H9 (cell line): Measurements from ENCODE around the gene PPM1G. TPM values are rescaled to one million over a fixed set of nuclear protein-coding genes. Genes with fewer than 3 reads are reported as not detected.

ENCODE experiments used
- DNase-seq: peaks from one replicate; pipeline ENCODE4 v3.0.0-alpha.2; 2017
- H2AFZ ChIP-seq: one replicate; pipeline ENCODE4 v1.6.1; 2013; ENCODE audit warnings: mild to moderate bottlenecking, low read length, control low read depth, moderate library complexity
- H2AK5ac ChIP-seq: 2 replicates; pipeline ENCODE4 v1.6.1; 2013; ENCODE audit warnings: low read length, control low read depth, mixed read lengths; ENCODE audit not compliant: insufficient read length
- H2BK120ac ChIP-seq: one replicate; pipeline ENCODE4 v1.6.1; 2013; ENCODE audit warnings: low read depth, mild to moderate bottlenecking, low read length, control low read depth, inconsistent platforms; ENCODE audit not compliant: poor library complexity, severe bottlenecking
- H2BK12ac ChIP-seq: 2 replicates; pipeline ENCODE4 v1.6.1; 2013; ENCODE audit warnings: low read length, control low read depth, mixed read lengths, low read depth; ENCODE audit not compliant: insufficient read length
- H2BK15ac ChIP-seq: 2 replicates; pipeline ENCODE4 v1.6.1; 2013; ENCODE audit warnings: low read depth, low read length, control low read depth
- H2BK20ac ChIP-seq: one replicate; pipeline ENCODE4 v1.6.1; 2013; ENCODE audit warnings: low read depth, mild to moderate bottlenecking, low read length, control low read depth, inconsistent platforms; ENCODE audit not compliant: poor library complexity, severe bottlenecking
- H2BK5ac ChIP-seq: 2 replicates; pipeline ENCODE4 v1.6.1; 2013; ENCODE audit warnings: low read length, control low read depth, mixed read lengths; ENCODE audit not compliant: insufficient read length
- H3K14ac ChIP-seq: 2 replicates; pipeline ENCODE4 v1.6.1; 2013; ENCODE audit warnings: low read length, control low read depth; ENCODE audit not compliant: insufficient read depth
- H3K18ac ChIP-seq: 2 replicates; pipeline ENCODE4 v1.6.1; 2013; ENCODE audit warnings: low read depth, mild to moderate bottlenecking, mixed read lengths, low read length, control low read depth; ENCODE audit not compliant: insufficient read length
- H3K23ac ChIP-seq: 2 replicates; pipeline ENCODE4 v1.6.1; 2013; ENCODE audit warnings: low read length, control low read depth, mixed read lengths, low read depth; ENCODE audit not compliant: insufficient read length
- H3K23me2 ChIP-seq: 2 replicates; pipeline ENCODE4 v1.6.1; 2013; ENCODE audit warnings: low read depth, mild to moderate bottlenecking, mixed read lengths, low read length, control low read depth; ENCODE audit not compliant: insufficient read length, poor library complexity, severe bottlenecking
- H3K27ac ChIP-seq: 2 replicates; pipeline ENCODE4 v1.5.1; 2013; ENCODE audit warnings: low read length, control low read depth, mixed read lengths, low read depth; ENCODE audit not compliant: insufficient read length
- H3K27me3 ChIP-seq: 2 replicates; pipeline ENCODE4 v1.6.1; 2013; ENCODE audit warnings: low read length, control low read depth, inconsistent platforms; ENCODE audit not compliant: insufficient read depth
- H3K4ac ChIP-seq: 2 replicates; pipeline ENCODE4 v1.6.1; 2013; ENCODE audit warnings: low read depth, mild to moderate bottlenecking, control low read depth, inconsistent platforms, low read length, moderate library complexity
- H3K4me1 ChIP-seq: 2 replicates; pipeline ENCODE4 v1.6.1; 2013; ENCODE audit warnings: low read length, control low read depth, inconsistent platforms; ENCODE audit not compliant: insufficient read depth
- H3K4me2 ChIP-seq: 2 replicates; pipeline ENCODE4 v1.6.1; 2013; ENCODE audit warnings: low read length, control low read depth, mixed read lengths; ENCODE audit not compliant: insufficient read length, insufficient read depth
- H3K56ac ChIP-seq: 2 replicates; pipeline ENCODE4 v1.6.1; 2013; ENCODE audit warnings: low read depth, mild to moderate bottlenecking, mixed read lengths, low read length, control low read depth; ENCODE audit not compliant: insufficient read length
- H3K79me1 ChIP-seq: 2 replicates; pipeline ENCODE4 v1.6.1; 2013; ENCODE audit warnings: low read depth, mild to moderate bottlenecking, moderate library complexity, low read length, control low read depth, inconsistent platforms; ENCODE audit not compliant: insufficient read depth, poor library complexity, severe bottlenecking
- H3K79me2 ChIP-seq: 2 replicates; pipeline ENCODE4 v1.6.1; 2013; ENCODE audit warnings: low read length, control low read depth, inconsistent platforms; ENCODE audit not compliant: insufficient read depth
- H3K9ac ChIP-seq: 2 replicates; pipeline ENCODE4 v1.6.1; 2013; ENCODE audit warnings: low read length, control low read depth, mixed read lengths; ENCODE audit not compliant: insufficient read length; ENCODE audit errors: extremely low read depth
- H3K9me3 ChIP-seq: one replicate; pipeline ENCODE4 v1.6.1; 2013; ENCODE audit warnings: low read depth, low read length, inconsistent platforms; ENCODE audit not compliant: control insufficient read depth
- H3T11ph ChIP-seq: one replicate; pipeline ENCODE4 v1.6.1; 2013; ENCODE audit warnings: mild to moderate bottlenecking, low read length, control low read depth, inconsistent platforms
- H4K20me1 ChIP-seq: one replicate; pipeline ENCODE4 v1.6.1; 2013; ENCODE audit not compliant: control insufficient read depth, insufficient read length, insufficient read depth
- H4K5ac ChIP-seq: 2 replicates; pipeline ENCODE4 v1.6.1; 2013; ENCODE audit warnings: low read depth, mild to moderate bottlenecking, mixed read lengths, low read length, control low read depth; ENCODE audit not compliant: insufficient read length
- H4K8ac ChIP-seq: replicated peaks from 2 replicates; pipeline ENCODE4 v1.6.1; 2013; ENCODE audit warnings: low read length, control low read depth, mixed read lengths, low read depth; ENCODE audit not compliant: insufficient read length
- H4K91ac ChIP-seq: 2 replicates; pipeline ENCODE4 v1.6.1; 2013; ENCODE audit warnings: low read depth, mild to moderate bottlenecking, moderate library complexity, mixed read lengths, low read length, control low read depth; ENCODE audit not compliant: insufficient read length
- H3K27ac Mint-ChIP-seq, 3 experiments: 2 replicates in 2 of 3; 3 replicates in 1 of 3; pipeline ENCODE4 v1.8.0; 2020 to 2021; ENCODE audit warnings: mixed read lengths in 3 of 3, mild to moderate bottlenecking in 1 of 3, moderate library complexity in 1 of 3
- H3K27me3 Mint-ChIP-seq: 2 replicates; pipeline ENCODE4 v1.8.0; 2021; ENCODE audit warnings: low read depth, mild to moderate bottlenecking, moderate library complexity, mixed read lengths
- H3K36me3 Mint-ChIP-seq, 3 experiments: 2 replicates in 2 of 3; 3 replicates in 1 of 3; pipeline ENCODE4 v1.8.0; 2020 to 2021; ENCODE audit warnings: low read depth in 3 of 3, mixed read lengths in 3 of 3; ENCODE audit not compliant: insufficient read depth in 1 of 3
- H3K4me1 Mint-ChIP-seq, 2 experiments: 2 replicates each; pipeline ENCODE4 v1.8.0; 2020; ENCODE audit warnings: mixed read lengths in 2 of 2
- H3K4me3 Mint-ChIP-seq, 2 experiments: 2 replicates in 1 of 2; 3 replicates in 1 of 2; pipeline ENCODE4 v1.8.0; 2020 to 2021; ENCODE audit warnings: mild to moderate bottlenecking in 2 of 2, mixed read lengths in 2 of 2, moderate library complexity in 1 of 2
- H3K9me3 Mint-ChIP-seq, 2 experiments: 2 replicates in 1 of 2; 3 replicates in 1 of 2; pipeline ENCODE4 v1.8.0; 2020; ENCODE audit warnings: mild to moderate bottlenecking in 2 of 2, mixed read lengths in 2 of 2, moderate library complexity in 1 of 2
- WGBS: extraction: QIAGEN DNeasy Blood & Tissue Kit; methylation state at CpG from one replicate; pipeline ENCODE4 v1.1.7; 2013; ENCODE audit warnings: missing lambda C conversion rate, low lambda C conversion rate, mixed read lengths; ENCODE audit not compliant: insufficient read length; ENCODE audit errors: extremely low coverage; 5-methylcytosine and 5-hydroxymethylcytosine counted together
- total RNA-seq: library from RNA; stranded (reverse); gene quantifications from 2 replicates; pipeline ENCODE4 v1.2.1, GENCODE V29; 2021
- TF ChIP-seq, protein P1 (sequence below): fragments of 200-600 bp; sonication (generic); conservative IDR thresholded peaks from 3 replicates; pipeline ENCODE4 v1.8.0; 2021; ENCODE audit warnings: antibody characterized with exemption, mild to moderate bottlenecking

The PPM1G gene
- total RNA-seq, 1 experiment from 2014 or later: 146 TPM

DNA sequence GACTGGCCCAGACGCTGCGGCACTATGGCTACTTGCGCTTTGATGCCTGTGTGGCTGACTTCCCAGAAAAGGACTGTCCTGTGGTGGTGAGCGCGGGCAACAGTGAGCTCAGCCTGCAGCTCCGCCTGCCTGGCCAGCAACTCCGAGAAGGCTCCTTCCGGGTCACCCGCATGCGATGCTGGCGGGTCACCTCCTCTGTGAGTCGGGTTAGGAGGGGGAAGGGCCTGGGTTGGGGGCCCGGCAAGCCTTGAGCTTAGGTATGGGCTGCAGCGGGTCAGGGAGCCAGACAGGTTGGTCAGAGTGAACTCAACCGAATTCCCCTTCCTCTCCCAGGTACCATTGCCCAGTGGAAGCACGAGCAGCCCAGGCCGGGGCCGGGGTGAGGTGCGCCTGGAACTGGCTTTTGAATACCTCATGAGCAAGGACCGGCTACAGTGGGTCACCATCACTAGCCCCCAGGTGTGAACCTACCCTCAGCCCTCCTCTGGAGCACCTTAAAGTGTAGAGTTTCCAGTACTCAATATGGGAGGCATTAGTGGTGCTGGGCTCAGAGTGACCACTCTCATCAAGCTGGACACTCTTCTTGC, 33.8 kb downstream of the PPM1G start:
- H3K4me2 ChIP-seq: no peak overlapping the region
- peaks cover 3% of the 10 kb centered on the region; the same call in 1 of the 2 replicates for H3K4me1 ChIP-seq
- no peak overlapping the region for H4K8ac ChIP-seq
- H3K27me3 ChIP-seq: no peaks in the 10 kb centered on the region
- no CpG with 5 or more reads among the region's 20 CpGs for WGBS
- Mint-ChIP-seq H3K4me1 (peaks cover 22 to 23% of the 10 kb centered on the region in 2 experiments), H3K4me3 (no peak overlapping the region), H3K27ac (no peak overlapping the region; a peak in 1 of 7 replicates), H3K36me3 (peaks cover 41 to 75% (median 68%) of the 10 kb centered on the region in 3 experiments; a peak in 6 of 7 replicates), H3K9me3 (no peaks in the 10 kb centered on the region), H3K27me3 (no peaks in the 10 kb centered on the region)
- no peaks in the 10 kb centered on the region for H3K9me3 ChIP-seq
- no peak overlapping the region for H3K14ac ChIP-seq
- H3K27ac ChIP-seq: no peak overlapping the region
- H4K5ac ChIP-seq: no peak overlapping the region
- no peak overlapping the region for H2BK5ac ChIP-seq
- no peak overlapping the region for H3K4ac ChIP-seq
- H3K23ac ChIP-seq: no peak overlapping the region
- H3K79me2 ChIP-seq: peaks cover 5% of the 10 kb centered on the region; the same call in 1 of the 2 replicates
- no peak overlapping the region for H3K18ac ChIP-seq
- no peaks in the 10 kb centered on the region for H4K20me1 ChIP-seq
- H2AFZ ChIP-seq: no peak overlapping the region
- no peak overlapping the region for H4K91ac ChIP-seq
- H2BK120ac ChIP-seq: no peak overlapping the region
- peaks cover 3% of the 10 kb centered on the region for H3K79me1 ChIP-seq
- H2BK20ac ChIP-seq: no peak overlapping the region
- no peak overlapping the region for H2BK12ac ChIP-seq
- TF ChIP-seq, protein P1, sequence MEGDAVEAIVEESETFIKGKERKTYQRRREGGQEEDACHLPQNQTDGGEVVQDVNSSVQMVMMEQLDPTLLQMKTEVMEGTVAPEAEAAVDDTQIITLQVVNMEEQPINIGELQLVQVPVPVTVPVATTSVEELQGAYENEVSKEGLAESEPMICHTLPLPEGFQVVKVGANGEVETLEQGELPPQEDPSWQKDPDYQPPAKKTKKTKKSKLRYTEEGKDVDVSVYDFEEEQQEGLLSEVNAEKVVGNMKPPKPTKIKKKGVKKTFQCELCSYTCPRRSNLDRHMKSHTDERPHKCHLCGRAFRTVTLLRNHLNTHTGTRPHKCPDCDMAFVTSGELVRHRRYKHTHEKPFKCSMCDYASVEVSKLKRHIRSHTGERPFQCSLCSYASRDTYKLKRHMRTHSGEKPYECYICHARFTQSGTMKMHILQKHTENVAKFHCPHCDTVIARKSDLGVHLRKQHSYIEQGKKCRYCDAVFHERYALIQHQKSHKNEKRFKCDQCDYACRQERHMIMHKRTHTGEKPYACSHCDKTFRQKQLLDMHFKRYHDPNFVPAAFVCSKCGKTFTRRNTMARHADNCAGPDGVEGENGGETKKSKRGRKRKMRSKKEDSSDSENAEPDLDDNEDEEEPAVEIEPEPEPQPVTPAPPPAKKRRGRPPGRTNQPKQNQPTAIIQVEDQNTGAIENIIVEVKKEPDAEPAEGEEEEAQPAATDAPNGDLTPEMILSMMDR: no peak
- no peak for DNase-seq
- peaks cover 15% of the 10 kb centered on the region for H3K23me2 ChIP-seq
- H2AK5ac ChIP-seq: no peak overlapping the region
- H3K9ac ChIP-seq: no peak overlapping the region
- H2BK15ac ChIP-seq: no peak overlapping the region
- H3K56ac ChIP-seq: no peak overlapping the region
- H3T11ph ChIP-seq: no peak overlapping the region
